HG02571 (cell line): ENCODE data around the gene LRP3.

Source experiments
- ATAC-seq: cut with Tn5 transposase; IDR thresholded peaks from one replicate; pipeline ENCODE4 v1.9.1; 2021; ENCODE audit warnings: mild to moderate bottlenecking, moderate library complexity; ENCODE audit not compliant: unreplicated experiment

Gene LRP3

GRCh38 chr19:33235269-33235995 lies 41.3 kb downstream of the LRP3 start:
- peak; percentile 84 for ATAC-seq

DNA sequence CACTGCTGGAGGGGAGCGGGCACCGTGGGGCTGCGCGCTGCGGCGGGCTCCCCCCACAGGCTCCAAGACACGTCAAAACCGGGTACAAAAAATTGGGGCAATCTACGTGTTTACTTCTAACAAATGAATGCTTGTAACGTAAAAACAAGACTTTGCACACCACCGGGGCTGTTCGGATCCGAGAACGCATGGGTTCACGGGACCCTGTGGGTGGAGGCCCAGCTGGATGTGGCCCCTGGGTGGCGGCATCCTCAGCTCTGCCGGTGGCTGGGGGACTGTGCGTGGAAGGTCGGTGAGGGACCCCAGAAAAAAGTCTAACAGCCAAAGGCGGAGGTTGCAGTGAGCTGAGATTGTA lies 41.8 kb downstream of the LRP3 start:
- ATAC-seq = no peak

GRCh38 chr19:33236696-33237390 lies 42.7 kb downstream of the LRP3 start:
- no peak for ATAC-seq

- ATAC-seq = no peak
Observed at GRCh38 chr19:33238481-33239149, 44.5 kb downstream of the LRP3 start.

DNA sequence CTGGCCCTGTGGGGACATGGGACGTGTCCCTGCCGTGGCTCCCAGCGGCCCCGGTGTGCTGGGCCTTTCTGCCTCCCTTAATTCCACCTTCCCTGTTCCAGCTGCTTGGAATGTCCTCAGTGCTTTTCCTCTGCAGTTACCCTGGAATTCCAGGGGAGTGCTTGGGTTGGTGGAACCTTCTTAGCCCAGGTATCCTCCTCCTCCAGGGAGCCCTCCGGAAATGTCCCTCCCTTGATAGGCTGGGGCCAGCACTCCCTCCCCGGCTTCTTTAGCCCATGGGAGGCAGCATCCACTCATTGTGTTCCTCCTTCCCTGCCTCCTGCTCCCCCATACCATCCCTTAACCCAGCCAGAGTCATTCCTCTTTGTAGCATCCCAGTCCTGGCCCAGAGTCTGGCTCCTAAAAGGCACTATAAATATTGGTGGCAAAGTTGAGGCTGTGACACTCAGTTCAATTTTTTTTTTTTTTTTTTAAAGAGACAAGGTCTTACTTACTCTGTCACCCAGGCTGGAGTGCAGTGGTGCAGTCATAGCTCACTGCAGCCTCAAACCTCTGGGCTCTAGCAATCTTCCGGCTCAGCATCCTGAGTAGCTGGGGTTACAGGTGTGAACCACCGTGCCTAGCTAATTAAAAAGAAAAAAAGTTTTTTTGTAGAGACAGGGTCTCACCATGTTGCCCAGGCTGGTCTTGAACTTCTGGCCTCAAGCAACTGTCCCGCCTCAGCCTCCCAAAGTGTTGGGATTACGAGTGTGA lies 45.3 kb downstream of the LRP3 start:
- ATAC-seq = no peak

DNA sequence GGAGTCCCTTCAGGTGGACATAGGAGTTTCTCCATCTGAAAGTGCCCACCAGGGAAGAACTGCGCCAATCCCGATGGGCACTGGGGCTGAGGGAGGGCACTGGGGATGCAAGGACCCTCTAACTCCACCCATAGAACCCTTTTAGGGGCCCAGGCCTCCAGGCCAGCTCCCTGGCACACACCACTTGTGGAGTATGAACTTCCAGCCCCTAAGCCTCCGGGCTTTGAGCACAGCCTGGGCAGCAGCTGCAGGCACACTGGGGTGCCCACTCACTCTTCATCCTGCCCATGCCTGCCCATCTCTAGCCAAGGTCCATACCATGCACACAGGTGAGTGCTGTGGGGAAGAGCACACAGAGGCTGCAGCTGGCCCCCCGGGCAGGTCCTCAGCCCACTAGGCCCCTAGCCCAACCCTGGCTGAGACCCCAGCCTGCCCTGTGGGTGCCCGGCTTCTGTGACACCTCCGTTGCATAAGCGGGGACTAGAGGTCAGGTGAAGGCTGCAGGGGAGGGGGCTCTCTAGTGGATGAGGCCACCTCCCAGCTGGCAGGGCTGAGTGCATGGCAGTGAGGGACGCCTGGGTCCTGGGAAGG lies 46.1 kb downstream of the LRP3 start:
- ATAC-seq = no peak

GRCh38 chr19:33241091-33241529 lies 47.0 kb downstream of the LRP3 start:
- no peak for ATAC-seq

GRCh38 chr19:33241530-33242101 lies 47.5 kb downstream of the LRP3 start:
- no peak for ATAC-seq

GRCh38 chr19:33242131-33242530 lies 48.0 kb downstream of the LRP3 start:
- no peak for ATAC-seq

DNA sequence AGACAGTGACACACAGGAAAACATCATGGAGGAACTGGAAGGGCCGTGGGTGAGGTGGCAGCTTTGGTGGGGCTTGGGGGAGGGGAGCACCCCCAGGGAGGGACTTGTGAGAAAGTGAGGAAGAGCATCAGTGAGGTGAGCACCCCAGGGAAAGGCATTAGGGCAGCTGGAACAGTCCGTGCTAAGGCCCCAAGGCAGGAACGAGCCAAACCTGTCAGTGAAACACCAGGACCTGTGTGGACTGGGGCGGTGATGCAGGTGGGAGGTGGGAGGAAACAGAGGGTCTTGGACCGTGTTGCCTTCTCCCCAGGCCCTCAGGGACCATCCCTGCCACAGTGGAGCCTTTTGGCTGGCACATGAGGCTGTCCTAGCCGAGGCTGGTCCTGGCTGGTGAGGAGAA lies 48.8 kb downstream of the LRP3 start:
- no peak for ATAC-seq

GRCh38 chr19:33245948-33246708 lies 52.0 kb downstream of the LRP3 start:
- no peak for ATAC-seq

DNA sequence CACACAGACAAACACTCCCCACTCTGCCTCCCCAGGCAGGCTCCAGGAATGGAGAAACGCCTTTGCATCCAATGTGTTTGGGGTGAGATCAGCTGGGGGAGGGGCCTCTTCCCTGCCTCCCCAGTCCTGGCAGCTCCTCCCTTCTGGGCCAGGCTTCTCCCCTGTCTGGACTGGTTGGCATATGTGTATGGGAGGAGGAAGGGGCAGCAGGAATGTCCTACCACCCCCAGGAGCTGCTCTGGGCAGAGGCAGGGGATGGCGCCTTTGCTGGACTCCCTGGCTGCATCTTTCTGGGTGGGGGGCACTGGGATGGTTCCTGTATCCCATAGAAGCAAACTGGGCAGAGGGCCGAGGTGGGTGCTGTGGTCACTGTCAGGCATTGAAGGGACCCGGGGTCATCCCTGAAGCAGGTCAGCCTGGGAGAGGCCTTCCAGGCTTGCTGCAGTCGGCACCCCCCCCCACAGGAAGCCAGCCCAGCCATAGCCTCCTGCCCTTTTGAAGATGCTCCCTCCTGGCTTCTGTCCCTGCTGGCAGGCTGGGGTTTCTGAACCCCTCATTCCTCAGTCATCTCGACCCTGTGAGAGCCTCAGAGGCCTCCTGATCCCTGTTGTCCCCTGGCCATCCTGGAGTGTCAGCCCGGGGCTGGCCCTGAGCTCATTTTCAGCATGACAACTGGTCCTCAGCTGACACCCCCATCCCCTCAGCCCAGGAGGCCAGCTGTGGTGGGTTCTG lies 52.7 kb downstream of the LRP3 start:
- ATAC-seq = no peak

DNA sequence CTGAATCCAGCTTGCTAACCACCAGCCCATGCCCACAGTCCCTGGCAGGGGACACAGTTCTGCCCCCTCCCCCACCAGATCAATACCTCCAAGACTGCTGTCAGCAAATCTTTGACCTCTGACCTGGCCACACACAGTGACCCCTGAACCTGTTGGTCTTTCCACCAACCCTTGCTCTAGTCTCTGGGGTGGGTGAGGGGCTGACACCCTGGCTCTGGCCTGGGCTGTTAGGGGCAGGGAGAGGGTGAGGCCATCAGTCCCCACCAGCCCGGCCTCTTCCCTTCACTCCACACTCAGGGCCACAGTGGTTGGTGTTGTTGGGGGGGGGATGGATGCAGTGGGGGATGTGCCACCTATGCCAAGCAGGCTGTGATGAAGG lies 53.3 kb downstream of the LRP3 start:
- no peak for ATAC-seq

GRCh38 chr19:33248104-33248503 lies 54.0 kb downstream of the LRP3 start:
- ATAC-seq = no peak

GRCh38 chr19:33248553-33248953 lies 54.4 kb downstream of the LRP3 start:
- no peak for ATAC-seq

DNA sequence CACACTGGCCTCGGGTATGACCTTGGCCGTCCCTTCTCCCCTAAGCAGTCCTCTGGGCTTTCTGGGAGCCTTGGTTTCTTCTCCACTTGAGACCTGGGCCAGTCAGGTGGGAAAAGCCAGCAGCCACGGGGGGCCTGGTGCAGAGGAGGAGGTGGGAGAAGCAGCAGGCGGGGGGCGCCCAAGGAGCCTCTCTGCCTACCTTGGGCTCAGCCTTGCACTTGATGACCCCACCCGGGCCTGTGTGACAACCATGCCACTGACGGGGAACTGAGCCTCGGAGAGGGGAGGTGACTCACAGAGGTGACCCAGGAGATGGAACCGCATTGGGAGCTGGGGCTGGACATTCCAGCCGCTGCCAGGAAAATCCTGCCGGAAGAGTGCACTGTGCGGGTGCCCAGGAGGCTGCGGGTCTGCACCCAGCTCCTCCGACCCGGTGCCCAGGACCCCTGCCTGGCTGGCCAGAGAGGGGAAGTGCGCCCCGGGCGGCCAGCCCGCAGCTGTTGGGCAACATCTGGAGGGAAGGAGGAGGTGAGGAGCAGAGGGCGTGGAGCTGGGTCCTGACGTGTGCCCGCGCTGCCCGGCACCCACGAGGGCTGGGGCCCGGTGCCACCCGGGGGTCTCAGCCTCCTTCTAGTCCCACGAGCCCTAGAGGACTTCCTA lies 55.0 kb downstream of the LRP3 start:
- ATAC-seq = no peak

- no peak for ATAC-seq
Observed at GRCh38 chr19:33249740-33250366, 55.7 kb downstream of the LRP3 start.

GRCh38 chr19:33250500-33250899 lies 56.4 kb downstream of the LRP3 start:
- ATAC-seq = no peak
